HG02970 (cell line): ENCODE measurements around the gene IMP4.
A peak's percentile ranks its signal among the peaks of the same experiment; 100 is the strongest.
"Not testable (repeated sequence)": the region's sequence is repeated elsewhere in the genome, so short reads cannot be mapped to it uniquely, and the experiment has no call there.

Source experiments
- ATAC-seq: cut with Tn5 transposase; IDR thresholded peaks from one replicate; pipeline ENCODE4 v1.9.1; 2021; ENCODE audit warnings: mild to moderate bottlenecking, moderate library complexity, moderate number of reproducible peaks; ENCODE audit not compliant: unreplicated experiment, low FRiP score

Gene IMP4

GRCh38 chr2:130342533-130343275, at the start of gene IMP4:
IMP4 (plus strand) TSS chr2:130342897; CDS start chr2:130342933, 36 bp downstream.
- ATAC-seq, result peak; percentile 86

- ATAC-seq, result no peak
Observed at GRCh38 chr2:130300258-130300969, 42.3 kb upstream of the IMP4 start.

DNA sequence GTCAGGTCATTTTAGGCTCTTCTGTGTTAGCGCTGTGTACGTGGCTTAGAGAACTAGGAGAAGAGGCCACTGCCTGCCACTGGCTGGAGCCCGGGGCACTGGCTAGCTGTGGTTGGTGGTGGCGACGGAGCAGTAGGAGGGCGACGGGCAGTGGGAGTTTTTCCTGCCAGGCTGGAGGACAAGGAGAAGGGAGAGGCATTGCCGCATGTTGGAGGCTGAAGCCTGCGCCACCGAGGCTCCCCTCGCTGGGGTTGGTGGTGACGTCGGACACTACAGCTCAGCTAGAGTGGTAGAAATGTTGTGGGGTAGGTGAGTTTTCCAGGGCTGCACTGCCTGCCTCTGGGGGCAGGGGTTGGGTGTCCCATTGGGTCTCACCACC, 41.7 kb upstream of the IMP4 start:
- no peak for ATAC-seq

GRCh38 chr2:130302164-130302886, 40.4 kb upstream of the IMP4 start:
- no peak for ATAC-seq

DNA sequence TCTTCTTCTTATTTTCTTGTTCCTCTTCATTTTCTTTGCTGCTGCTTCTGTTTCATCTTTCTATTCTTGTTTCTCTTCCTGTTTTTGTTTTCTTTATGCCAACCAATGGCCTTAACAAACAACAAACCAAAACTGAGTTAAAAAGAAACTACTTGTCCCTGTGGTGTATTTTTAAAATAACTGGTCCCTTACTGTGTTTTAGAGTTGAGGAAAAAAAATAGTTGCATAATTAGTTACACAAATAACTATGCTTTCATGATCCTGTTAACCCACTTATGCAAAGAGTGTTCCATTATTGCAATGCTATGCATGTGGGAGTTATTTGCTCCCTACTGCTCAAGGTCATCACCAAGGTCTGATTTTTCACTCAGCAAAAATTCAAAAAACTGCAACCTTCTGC, 39.5 kb upstream of the IMP4 start:
- no peak for ATAC-seq

DNA sequence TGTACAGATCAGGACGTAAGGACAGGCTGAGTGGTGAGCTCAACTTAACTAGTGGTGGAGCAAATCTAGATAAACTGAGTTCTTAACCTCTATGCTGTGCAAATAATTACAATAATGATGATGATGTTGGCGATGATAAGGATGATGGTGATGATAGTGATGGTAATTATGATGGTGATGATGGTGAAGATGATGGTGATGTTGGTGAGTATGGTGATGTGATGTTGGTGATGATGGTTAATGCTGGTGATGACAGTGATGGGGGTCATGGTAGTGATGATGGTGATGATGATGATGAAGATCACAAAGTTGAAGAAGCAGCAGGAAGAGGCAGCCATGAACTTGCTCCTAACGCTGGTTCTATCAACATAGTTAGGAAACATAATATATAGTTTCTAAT, 38.0 kb upstream of the IMP4 start:
- no peak for ATAC-seq

- ATAC-seq, result no peak
Observed at GRCh38 chr2:130307850-130308249, 34.8 kb upstream of the IMP4 start.

- ATAC-seq, result no peak
Observed at GRCh38 chr2:130310881-130311280, 31.8 kb upstream of the IMP4 start.

GRCh38 chr2:130313812-130314334, 28.8 kb upstream of the IMP4 start:
- no peak for ATAC-seq

DNA sequence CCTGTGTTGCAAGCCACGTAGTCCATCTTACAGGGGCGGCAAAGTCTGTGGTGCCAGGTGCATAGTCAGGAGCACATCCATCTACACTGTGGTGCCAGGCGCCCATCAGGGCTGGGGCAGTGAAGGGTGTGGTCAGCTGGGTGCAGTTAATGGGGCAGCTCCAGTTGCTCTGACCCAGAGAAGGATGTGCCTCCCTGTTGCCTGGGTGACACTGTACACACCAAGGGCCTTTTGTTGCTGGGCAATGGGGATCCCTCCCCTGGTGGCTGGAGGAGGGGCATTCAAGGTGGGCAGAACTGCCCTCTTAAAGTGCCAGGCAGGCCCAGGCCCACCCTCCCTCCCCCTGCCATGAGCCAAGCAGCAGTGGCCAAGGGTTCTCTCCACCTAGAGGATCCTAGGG, 28.3 kb upstream of the IMP4 start:
- no peak for ATAC-seq

DNA sequence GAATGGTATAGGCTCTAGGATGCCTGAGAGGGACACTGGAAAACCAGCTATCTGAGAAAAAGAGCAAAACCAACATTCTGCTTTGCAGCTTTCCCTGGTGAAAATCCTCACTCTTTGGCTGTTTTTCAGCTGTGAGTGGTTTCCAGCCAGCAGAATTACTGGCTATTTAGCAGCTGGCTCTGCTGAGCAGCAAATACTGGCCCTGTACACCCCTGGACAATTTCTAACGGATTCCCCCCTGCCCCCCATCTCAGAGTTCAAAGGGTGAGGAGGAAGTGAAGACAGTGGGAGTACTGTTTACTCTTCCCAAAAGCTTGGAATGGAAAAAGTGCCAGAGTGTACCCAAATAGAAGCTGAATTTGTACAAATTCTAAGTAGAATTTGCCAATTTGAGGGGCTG, 26.1 kb upstream of the IMP4 start:
- ATAC-seq, result no peak

GRCh38 chr2:130318906-130319305, 23.8 kb upstream of the IMP4 start:
- no peak for ATAC-seq

- ATAC-seq, result no peak
Observed at GRCh38 chr2:130319536-130319935, 23.2 kb upstream of the IMP4 start.

DNA sequence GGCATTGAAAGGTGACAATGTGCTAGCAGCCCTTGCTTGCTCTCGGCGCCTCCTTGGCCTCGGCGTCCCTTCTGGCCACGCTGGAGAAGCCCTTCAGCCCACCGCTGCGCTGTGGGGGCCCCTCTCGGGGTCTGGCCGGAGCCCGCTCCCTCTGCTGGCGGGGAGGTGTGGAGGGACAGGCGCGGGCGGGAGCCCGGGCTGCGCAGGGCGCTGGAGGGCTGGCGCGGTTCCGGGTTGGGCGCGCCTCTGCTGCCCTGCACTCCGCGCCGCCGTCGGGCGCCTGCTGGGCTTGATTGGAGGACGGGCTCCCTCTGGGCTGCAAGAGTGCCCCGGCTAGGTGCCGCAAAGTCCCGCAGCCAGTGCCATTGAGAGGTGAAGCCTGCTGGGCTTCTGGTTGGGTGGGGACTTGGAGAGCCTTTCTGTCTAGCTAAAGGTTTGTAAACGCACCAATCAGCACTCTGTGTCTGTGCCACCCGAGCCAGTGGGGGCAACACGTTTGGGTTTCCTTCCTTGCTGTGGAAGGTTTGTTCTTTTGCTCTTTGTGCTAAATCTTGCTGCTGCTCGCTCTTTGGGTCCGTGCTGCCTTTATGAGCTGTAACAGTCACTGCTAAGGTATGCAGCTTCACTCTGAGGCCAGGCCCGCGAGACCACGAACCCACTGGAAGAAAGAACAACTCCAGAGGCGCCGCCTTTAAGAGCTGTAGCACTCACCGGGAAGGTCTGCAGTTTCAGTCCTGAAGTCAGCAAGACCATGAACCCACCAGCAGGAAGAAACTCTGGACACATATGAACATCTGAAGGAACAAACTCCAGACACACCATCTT, 14.8 kb upstream of the IMP4 start:
- no peak for ATAC-seq

GRCh38 chr2:130328710-130329109, 14.0 kb upstream of the IMP4 start:
- ATAC-seq, result no peak

GRCh38 chr2:130332271-130333073, 10.2 kb upstream of the IMP4 start:
- ATAC-seq, result no peak

GRCh38 chr2:130333253-130333652, 9.4 kb upstream of the IMP4 start:
- ATAC-seq, result not testable (repeated sequence)

DNA sequence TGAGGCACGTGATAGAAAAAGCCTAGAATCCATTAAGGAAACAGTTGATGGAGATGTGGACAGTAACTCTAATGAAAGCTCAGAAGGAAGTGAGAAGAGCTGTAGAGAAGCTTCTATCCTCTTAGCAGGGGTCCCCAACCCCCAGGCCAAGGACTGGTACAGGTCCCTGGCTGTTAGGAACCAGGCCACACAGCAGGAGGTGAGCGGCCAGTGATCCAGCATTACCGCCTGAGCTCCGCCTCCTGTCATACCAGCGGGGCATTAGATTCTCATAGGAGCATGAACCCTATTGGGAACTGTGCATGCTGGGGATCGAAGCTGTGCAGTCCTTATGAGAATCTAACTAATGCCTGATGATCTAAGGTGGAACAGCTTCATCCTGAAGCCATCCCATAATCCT, 8.7 kb upstream of the IMP4 start:
- no peak for ATAC-seq

DNA sequence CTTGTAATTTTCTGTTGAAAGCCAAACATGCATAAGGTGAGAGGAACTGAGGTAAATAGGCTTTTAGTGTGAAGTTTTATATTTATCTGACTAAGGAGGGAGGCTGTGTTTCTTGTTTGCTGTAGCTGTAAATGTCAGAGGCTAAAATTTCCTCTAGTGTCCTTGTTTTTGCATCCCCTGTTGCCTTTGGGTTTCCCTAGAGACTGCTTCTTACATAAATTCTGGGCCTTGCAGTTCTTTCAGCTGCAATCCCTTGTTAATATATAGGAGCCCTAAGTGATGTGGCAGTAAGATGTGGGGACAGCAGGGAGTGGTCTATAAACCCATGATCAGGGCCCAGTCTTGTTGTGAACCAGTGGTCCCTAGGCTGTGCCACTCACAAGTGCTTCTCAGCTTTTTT, 7.5 kb upstream of the IMP4 start:
- no peak for ATAC-seq
